ENCODE data around the gene ARAP3.
A peak's percentile ranks its signal among the peaks of the same experiment; 100 is the strongest.

ARAP3 gene

GRCh38 chr5:141716009-141716408 is 34.0 kb upstream of the ARAP3 start:
- no peak overlapping the region for H3K4me3 ChIP-seq (ENCODE audit: low read length)
- TF ChIP-seq CTCF (conservative IDR thresholded peaks at IDR 0.05; ENCODE audit: low read depth, low read length): no peak
- DNase-seq (ENCODE audit: low read depth): no peak

- no peak for TF ChIP-seq CTCF (conservative IDR thresholded peaks at IDR 0.05; ENCODE audit: low read depth, low read length)
- H3K4me3 ChIP-seq (ENCODE audit: low read length): no peak overlapping the region
- DNase-seq (ENCODE audit: low read depth): no peak
Observed at GRCh38 chr5:141715346-141715905, 33.4 kb upstream of the ARAP3 start.

GRCh38 chr5:141714542-141715310 is 32.7 kb upstream of the ARAP3 start:
- H3K4me3 ChIP-seq (ENCODE audit: low read length): no peak overlapping the region
- DNase-seq (ENCODE audit: low read depth): no peak
- no peak for TF ChIP-seq CTCF (conservative IDR thresholded peaks at IDR 0.05; ENCODE audit: low read depth, low read length)

GRCh38 chr5:141713616-141714309 is 31.7 kb upstream of the ARAP3 start:
- no peak overlapping the region for H3K4me3 ChIP-seq (ENCODE audit: low read length)
- no peak for TF ChIP-seq CTCF (conservative IDR thresholded peaks at IDR 0.05; ENCODE audit: low read depth, low read length)
- DNase-seq (ENCODE audit: low read depth): peak; percentile 71

GRCh38 chr5:141711687-141712086 is 29.7 kb upstream of the ARAP3 start:
- H3K4me3 ChIP-seq (ENCODE audit: low read length): no peak overlapping the region
- no peak for TF ChIP-seq CTCF (conservative IDR thresholded peaks at IDR 0.05; ENCODE audit: low read depth, low read length)
- DNase-seq (ENCODE audit: low read depth): no peak

- no peak overlapping the region for H3K4me3 ChIP-seq (ENCODE audit: low read length)
- no peak for DNase-seq (ENCODE audit: low read depth)
- no peak for TF ChIP-seq CTCF (conservative IDR thresholded peaks at IDR 0.05; ENCODE audit: low read depth, low read length)
Observed at GRCh38 chr5:141709699-141710267, 27.8 kb upstream of the ARAP3 start.
